ENCODE results near the gene NAPA. TPM values are rescaled to one million over a fixed set of nuclear protein-coding genes. Genes with fewer than 3 reads are reported as not detected.

The NAPA gene
- total RNA-seq, 1 experiment from 2014 or later, result 87.5 TPM

GRCh38 chr19:47514151-47514868 lies 553 bp downstream of the NAPA start:
- Histone ChIP-seq H3K4me3 (peak overlapping the region; percentile 67), H3K27me3 (replicated peaks) (no peaks in the 10 kb centered on the region), H3K9me3 (replicated peaks) (no peaks in the 10 kb centered on the region), H3K4me1 (replicated peaks) (peaks cover 21% of the 10 kb centered on the region), H3K27ac (peak overlapping the region; percentile 46), H3K36me3 (peaks cover 7% of the 10 kb centered on the region; the same call in 1 of the 2 replicates)
- no peak for DNase-seq (ENCODE audit: low read depth in 1 of 2, low spot score in 2 of 2)

- Histone ChIP-seq H3K4me1 (replicated peaks) (peaks cover 14% of the 10 kb centered on the region), H3K4me3 (no peak overlapping the region), H3K9me3 (replicated peaks) (no peaks in the 10 kb centered on the region)
Observed at GRCh38 chr19:47512948-47513319, 1.9 kb downstream of the NAPA start.

GRCh38 chr19:47512183-47512947 lies 2.5 kb downstream of the NAPA start:
- H3K4me3 ChIP-seq, result no peak overlapping the region
- H3K36me3 ChIP-seq, result peaks cover 7% of the 10 kb centered on the region; the same call in 1 of the 2 replicates
- no peaks in the 10 kb centered on the region for H3K9me3 ChIP-seq (replicated peaks)
- H3K4me1 ChIP-seq (replicated peaks), result peaks cover 11% of the 10 kb centered on the region
- H3K27ac ChIP-seq, result no peak overlapping the region
- DNase-seq (ENCODE audit: low read depth in 1 of 2, low spot score in 2 of 2), result peak in 1 of 2 experiments; percentile 41
- H3K27me3 ChIP-seq (replicated peaks), result no peaks in the 10 kb centered on the region

More at GRCh38 chr19:47512948-47513319, 1.9 kb downstream of the NAPA start:
- H3K27ac ChIP-seq, result no peak overlapping the region
- no peaks in the 10 kb centered on the region for H3K27me3 ChIP-seq (replicated peaks)
- peaks cover 7% of the 10 kb centered on the region; the same call in 1 of the 2 replicates for H3K36me3 ChIP-seq
- no peak for DNase-seq (ENCODE audit: low read depth in 1 of 2, low spot score in 2 of 2)

GRCh38 chr19:47511681-47512080 lies 3.2 kb downstream of the NAPA start:
- DNase-seq (ENCODE audit: low read depth in 1 of 2, low spot score in 2 of 2), result no peak
- H3K4me1 ChIP-seq (replicated peaks), result peaks cover 11% of the 10 kb centered on the region
- H3K4me3 ChIP-seq, result no peak overlapping the region

GRCh38 chr19:47511128-47511517 lies 3.7 kb downstream of the NAPA start:
- no peaks in the 10 kb centered on the region for H3K9me3 ChIP-seq (replicated peaks)
- no peak overlapping the region for H3K4me3 ChIP-seq
- no peaks in the 10 kb centered on the region for H3K27me3 ChIP-seq (replicated peaks)
- no peak for DNase-seq (ENCODE audit: low read depth in 1 of 2, low spot score in 2 of 2)
- no peak overlapping the region for H3K27ac ChIP-seq
- peaks cover 11% of the 10 kb centered on the region for H3K4me1 ChIP-seq (replicated peaks)
- peaks cover 7% of the 10 kb centered on the region; the same call in 1 of the 2 replicates for H3K36me3 ChIP-seq

More at GRCh38 chr19:47511681-47512080, 3.2 kb downstream of the NAPA start:
- Histone ChIP-seq H3K27ac (no peak overlapping the region), H3K36me3 (peaks cover 7% of the 10 kb centered on the region; the same call in 1 of the 2 replicates), H3K9me3 (replicated peaks) (no peaks in the 10 kb centered on the region), H3K27me3 (replicated peaks) (no peaks in the 10 kb centered on the region)

- peaks cover 7% of the 10 kb centered on the region; the same call in 1 of the 2 replicates for H3K36me3 ChIP-seq
- H3K27me3 ChIP-seq (replicated peaks), result no peaks in the 10 kb centered on the region
- no peak overlapping the region for H3K27ac ChIP-seq
- DNase-seq (ENCODE audit: low read depth in 1 of 2, low spot score in 2 of 2), result no peak
- H3K4me1 ChIP-seq (replicated peaks), result peaks cover 11% of the 10 kb centered on the region
- H3K4me3 ChIP-seq, result no peak overlapping the region
- no peaks in the 10 kb centered on the region for H3K9me3 ChIP-seq (replicated peaks)
Observed at GRCh38 chr19:47510516-47511127, 4.2 kb downstream of the NAPA start.

- Histone ChIP-seq H3K4me3 (no peak overlapping the region), H3K9me3 (replicated peaks) (no peaks in the 10 kb centered on the region), H3K36me3 (peaks cover 7% of the 10 kb centered on the region; the same call in 1 of the 2 replicates), H3K27me3 (replicated peaks) (no peaks in the 10 kb centered on the region), H3K27ac (no peak overlapping the region), H3K4me1 (replicated peaks) (peaks cover 11% of the 10 kb centered on the region)
- DNase-seq (ENCODE audit: low read depth in 1 of 2, low spot score in 2 of 2), result no peak
Observed at GRCh38 chr19:47509973-47510372, 4.9 kb downstream of the NAPA start.

GRCh38 chr19:47509170-47509847 lies 5.6 kb downstream of the NAPA start:
- no peaks in the 10 kb centered on the region for H3K9me3 ChIP-seq (replicated peaks)
- no peak overlapping the region for H3K27ac ChIP-seq
- no peak overlapping the region for H3K4me3 ChIP-seq
- no peak for DNase-seq (ENCODE audit: low read depth in 1 of 2, low spot score in 2 of 2)
- H3K27me3 ChIP-seq (replicated peaks), result no peaks in the 10 kb centered on the region
- H3K36me3 ChIP-seq, result peaks cover 3% of the 10 kb centered on the region; the same call in 1 of the 2 replicates
- H3K4me1 ChIP-seq (replicated peaks), result peaks cover 11% of the 10 kb centered on the region

GRCh38 chr19:47508721-47509120 lies 6.1 kb downstream of the NAPA start:
- Histone ChIP-seq H3K4me1 (replicated peaks) (peaks cover 11% of the 10 kb centered on the region), H3K27me3 (replicated peaks) (no peaks in the 10 kb centered on the region), H3K36me3 (peaks cover 6% of the 10 kb centered on the region), H3K9me3 (replicated peaks) (no peaks in the 10 kb centered on the region), H3K4me3 (no peak overlapping the region), H3K27ac (no peak overlapping the region)
- DNase-seq (ENCODE audit: low read depth in 1 of 2, low spot score in 2 of 2), result no peak

GRCh38 chr19:47507924-47508553 lies 6.8 kb downstream of the NAPA start:
- Histone ChIP-seq H3K9me3 (replicated peaks) (no peaks in the 10 kb centered on the region), H3K4me3 (no peak overlapping the region), H3K27me3 (replicated peaks) (no peaks in the 10 kb centered on the region), H3K27ac (no peak overlapping the region), H3K4me1 (replicated peaks) (peaks cover 6% of the 10 kb centered on the region; the same call in 1 of the 2 replicates), H3K36me3 (peaks cover 9% of the 10 kb centered on the region)
- DNase-seq (ENCODE audit: low read depth in 1 of 2, low spot score in 2 of 2), result no peak

- Histone ChIP-seq H3K36me3 (peaks cover 16% of the 10 kb centered on the region), H3K27ac (no peak overlapping the region), H3K4me1 (replicated peaks) (no peaks in the 10 kb centered on the region), H3K9me3 (replicated peaks) (no peaks in the 10 kb centered on the region), H3K4me3 (no peak overlapping the region), H3K27me3 (replicated peaks) (no peaks in the 10 kb centered on the region)
- DNase-seq (ENCODE audit: low read depth in 1 of 2, low spot score in 2 of 2), result no peak
Observed at GRCh38 chr19:47507012-47507411, 7.9 kb downstream of the NAPA start.

GRCh38 chr19:47506459-47506858 lies 8.4 kb downstream of the NAPA start:
- Histone ChIP-seq H3K9me3 (replicated peaks) (no peaks in the 10 kb centered on the region), H3K27me3 (replicated peaks) (no peaks in the 10 kb centered on the region), H3K27ac (no peak overlapping the region), H3K4me3 (no peak overlapping the region), H3K4me1 (replicated peaks) (no peaks in the 10 kb centered on the region), H3K36me3 (peaks cover 20% of the 10 kb centered on the region)
- DNase-seq (ENCODE audit: low read depth in 1 of 2, low spot score in 2 of 2), result no peak

- no peak for DNase-seq (ENCODE audit: low read depth in 1 of 2, low spot score in 2 of 2)
- no peak overlapping the region for H3K27ac ChIP-seq
- H3K36me3 ChIP-seq, result peaks cover 29% of the 10 kb centered on the region
Observed at GRCh38 chr19:47505506-47505905, 9.4 kb downstream of the NAPA start.

More at GRCh38 chr19:47505506-47505905, 9.4 kb downstream of the NAPA start:
- Histone ChIP-seq H3K27me3 (replicated peaks) (no peaks in the 10 kb centered on the region), H3K4me1 (replicated peaks) (no peaks in the 10 kb centered on the region), H3K9me3 (replicated peaks) (no peaks in the 10 kb centered on the region), H3K4me3 (no peak overlapping the region)
